ENCODE data around the gene HTR3E.

GRCh38 chr3:184145751-184146270, 48.9 kb downstream of the HTR3E start:
- TF ChIP-seq POLR2A (IDR thresholded peaks at IDR 0.05; ENCODE audit: low read depth, low read length), result no peak
- TF ChIP-seq POLR2AphosphoS5 (IDR thresholded peaks at IDR 0.05; ENCODE audit: low read depth, low read length), result no peak
- no peak for TF ChIP-seq TAF1 (IDR thresholded peaks at IDR 0.05; ENCODE audit: borderline replicate concordance, low read depth, low read length)
